HepG2 (cell line): ENCODE results near the gene LDLRAD4. TPM values are rescaled to one million over a fixed set of nuclear protein-coding genes. Genes with fewer than 3 reads are reported as not detected.

Source experiments
- ATAC-seq: fragments of 200-7000 bp; cut with Tn5 transposase; 3 replicates; pipeline ENCODE4 v1.9.1; 2020; ENCODE audit warnings: mild to moderate bottlenecking, moderate library complexity
- BruUV-seq: library from RNA; stranded (reverse); fragments of 400-500 nt; replicated peaks from 2 replicates; lab custom pipeline; 2021; lab: Mats Ljungman, UMichigan
- CTCF ChIA-PET: fragments of 300-600 bp; formaldehyde crosslinking; extraction: SDS; loops from one replicate; lab custom pipeline; 2021; ENCODE audit warnings: low total read pairs, inconsistent platforms, low intra/inter-chr PET ratio; lab: Yijun Ruan, JAX
- POLR2A ChIA-PET: fragments of 350-600 bp; sonication (Branson Sonifier 250); formaldehyde crosslinking; loops from one replicate; lab custom pipeline; 2020; ENCODE audit warnings: antibody characterized with exemption, inconsistent platforms; lab: Yijun Ruan, JAX
- DNase-seq: peaks from one replicate; pipeline ENCODE4 v3.0.0-alpha.2; 2015; ENCODE audit warnings: low spot score
- FAIRE-seq: peaks from 3 replicates; lab custom pipeline; 2011; peaks lifted over from hg19 to GRCh38; lab: Jason Lieb, UNC
- H2AFZ ChIP-seq: one replicate; pipeline ENCODE4 v1.6.1; 2011; ENCODE audit warnings: low read length, inconsistent platforms
- H3K27ac ChIP-seq: fragments of 300-600 bp; 3 replicates; pipeline ENCODE4 v1.8.0; 2011; ENCODE audit warnings: mixed run types, mild to moderate bottlenecking, mixed read lengths, low read length, inconsistent platforms; ENCODE audit not compliant: insufficient read depth; ENCODE audit errors: extremely low read length
- H3K27me3 ChIP-seq, 2 experiments: fragments of 200-600 bp in 1 of 2; 2 replicates in 1 of 2; 3 replicates in 1 of 2; pipeline versions ENCODE4 v1.6.0 to v1.8.0; 2011; ENCODE audit warnings: low read length in 2 of 2, mild to moderate bottlenecking in 2 of 2, moderate library complexity in 2 of 2, inconsistent platforms in 1 of 2; ENCODE audit not compliant: insufficient read depth in 2 of 2, control insufficient read depth in 1 of 2
- H3K36me3 ChIP-seq, 2 experiments: fragments of 200-600 bp in 1 of 2; replicated peaks in 1 of 2; 2 replicates in 1 of 2; 3 replicates in 1 of 2; pipeline versions ENCODE4 v1.5.1 to v1.8.0; 2011; ENCODE audit warnings: low read length in 2 of 2, inconsistent platforms in 1 of 2; ENCODE audit not compliant: insufficient read depth in 2 of 2, control insufficient read depth in 1 of 2
- H3K4me1 ChIP-seq: 2 replicates; pipeline ENCODE4 v1.5.1; 2012; ENCODE audit warnings: low read length, inconsistent platforms; ENCODE audit not compliant: insufficient read depth
- H3K4me2 ChIP-seq: 2 replicates; pipeline ENCODE4 v1.6.0; 2011; ENCODE audit warnings: low read depth, low read length, inconsistent platforms
- H3K4me3 ChIP-seq, 3 experiments: fragments of 200-600 bp in 1 of 3; sonication (generic), shearing (Covaris generic) in 1 of 3; replicated peaks in 1 of 3; 2 replicates each; pipeline ENCODE4 v1.5.1; 2011 to 2016; ENCODE audit warnings: low read length in 3 of 3, inconsistent platforms in 2 of 3, low read depth in 2 of 3, mild to moderate bottlenecking in 2 of 3, control low read depth in 1 of 3, mixed read lengths in 1 of 3; ENCODE audit not compliant: insufficient read depth in 1 of 3
- H3K79me2 ChIP-seq: one replicate; pipeline ENCODE4 v1.6.1; 2011; ENCODE audit warnings: low read length, inconsistent platforms; ENCODE audit not compliant: insufficient read depth
- H3K9ac ChIP-seq: 2 replicates; pipeline ENCODE4 v1.6.0; 2011; ENCODE audit warnings: mild to moderate bottlenecking, low read depth, low read length, inconsistent platforms; ENCODE audit not compliant: insufficient read depth
- H3K9me3 ChIP-seq: 2 replicates; pipeline ENCODE4 v1.5.1; 2012; ENCODE audit warnings: mild to moderate bottlenecking, low read length
- H4K20me1 ChIP-seq: 2 replicates; pipeline ENCODE4 v1.6.0; 2011; ENCODE audit warnings: inconsistent platforms, mild to moderate bottlenecking, low read length, moderate library complexity; ENCODE audit not compliant: insufficient read depth
- ATRX ChIP-seq: sonication (generic); formaldehyde crosslinking; IDR thresholded peaks from 2 replicates; pipeline ENCODE4 v1.4.0; 2020; ENCODE audit warnings: missing genetic modification reagents, borderline replicate concordance
- NAIF1 ChIP-seq: sonication (generic); formaldehyde crosslinking; IDR thresholded peaks from 2 replicates; pipeline ENCODE4 v1.5.0; 2020; ENCODE audit warnings: mild to moderate bottlenecking, missing genetic modification reagents, borderline replicate concordance
- NONO ChIP-seq, 2 experiments: fragments of 450-650 bp in 1 of 2; sonication (generic) in 1 of 2; formaldehyde crosslinking in 1 of 2; IDR thresholded peaks in 1 of 2; conservative IDR thresholded peaks in 1 of 2; 2 replicates each; pipeline versions ENCODE4 v1.6.1 to v1.8.0; 2017 to 2022; ENCODE audit warnings: mild to moderate bottlenecking in 1 of 2, missing genetic modification reagents in 1 of 2, moderate library complexity in 1 of 2
- ZNF205 ChIP-seq: IDR thresholded peaks from 2 replicates; pipeline ENCODE4 v1.6.1; 2018; ENCODE audit warnings: missing biosample characterization, missing genetic modification reagents
- ZNF264 ChIP-seq: sonication (generic); formaldehyde crosslinking; IDR thresholded peaks from 2 replicates; pipeline ENCODE4 v1.4.0; 2020; ENCODE audit warnings: missing genetic modification reagents
- ZNF335 ChIP-seq: sonication (generic); formaldehyde crosslinking; IDR thresholded peaks from 2 replicates; pipeline ENCODE4 v1.4.0; 2020; ENCODE audit warnings: missing genetic modification reagents
- ZNF546 ChIP-seq: sonication (generic); formaldehyde crosslinking; conservative IDR thresholded peaks from 2 replicates; pipeline ENCODE4 v1.8.1; 2023; ENCODE audit warnings: mild to moderate bottlenecking, missing genetic modification reagents
- ZSCAN21 ChIP-seq: sonication (generic); formaldehyde crosslinking; IDR thresholded peaks from 2 replicates; pipeline ENCODE4 v1.8.0; 2022; ENCODE audit warnings: mild to moderate bottlenecking, missing genetic modification reagents, moderate library complexity, borderline replicate concordance
- WGBS: methylation state at CpG from one replicate; pipeline ENCODE4 v1.1.6; 2017; ENCODE audit warnings: low lambda C conversion rate; 5-methylcytosine and 5-hydroxymethylcytosine counted together
- in situ Hi-C: cut with HindIII; loops from 2 replicates; pipeline ENCODE4 v1.10.0; 2017; ENCODE audit warnings: low pct_unique_long_range_greater_than_20kb; ENCODE audit not compliant: extremely low pct_ligation_motif_present
- intact Hi-C: fragments of 100-400 bp; cut with micrococcal nuclease; formaldehyde crosslinking; loops from one replicate; pipeline ENCODE4 v1.10.0; 2022; ENCODE audit not compliant: unreplicated experiment
- polyA plus RNA-seq, 8 experiments: library from polyadenylated mRNA; depleted of rRNA in 3 of 8; stranded (reverse) in 7 of 8; unstranded in 1 of 8; fragments of >200 nt; fragmentation: Illumina TruSeq in 4 of 8; extraction: Trizol in 4 of 8; gene quantifications; 2 replicates each; pipeline versions ENCODE4 v1.2.1 to v1.2.3, GENCODE V29; 2011 to 2016; ENCODE audit warnings: low read depth in 4 of 8, missing spikeins in 1 of 8, mixed read lengths in 1 of 8; ENCODE audit not compliant: insufficient read depth in 1 of 8
- total RNA-seq, 5 experiments: library from RNA; depleted of rRNA; stranded (reverse); fragments of >200 nt; fragmentation: Illumina TruSeq; extraction: Trizol; gene quantifications; 2 replicates each; pipeline ENCODE4 v1.2.3, GENCODE V29; 2016; ENCODE audit warnings: low read depth in 1 of 5
- TF ChIP-seq, protein P1 (sequence below): sonication (generic); formaldehyde crosslinking; IDR thresholded peaks from 2 replicates; pipeline ENCODE4 v1.5.1; 2020; ENCODE audit warnings: mild to moderate bottlenecking, missing genetic modification reagents, borderline replicate concordance
- TF ChIP-seq, protein P2 (sequence below): IDR thresholded peaks from 2 replicates; pipeline ENCODE4 v1.4.0; 2020; ENCODE audit warnings: mild to moderate bottlenecking, missing genetic modification reagents
- TF ChIP-seq, protein P3 (sequence below): IDR thresholded peaks from 2 replicates; pipeline ENCODE4 v1.6.1; 2016
- TF ChIP-seq, protein P4 (sequence below): sonication (generic); formaldehyde crosslinking; IDR thresholded peaks from 2 replicates; pipeline ENCODE4 v1.4.0; 2020; ENCODE audit warnings: mild to moderate bottlenecking, missing genetic modification reagents
- TF ChIP-seq, protein P5 (sequence below): sonication (generic); formaldehyde crosslinking; IDR thresholded peaks from 2 replicates; pipeline ENCODE4 v1.8.1; 2023; ENCODE audit warnings: missing genetic modification reagents, mild to moderate bottlenecking, borderline replicate concordance

Gene LDLRAD4
- total and polyA plus RNA-seq, 2 of the 13 experiments (the other 11 are each of a cell fraction or from before 2014, with no cell fraction given): 13.6 to 20.9 TPM

DNA sequence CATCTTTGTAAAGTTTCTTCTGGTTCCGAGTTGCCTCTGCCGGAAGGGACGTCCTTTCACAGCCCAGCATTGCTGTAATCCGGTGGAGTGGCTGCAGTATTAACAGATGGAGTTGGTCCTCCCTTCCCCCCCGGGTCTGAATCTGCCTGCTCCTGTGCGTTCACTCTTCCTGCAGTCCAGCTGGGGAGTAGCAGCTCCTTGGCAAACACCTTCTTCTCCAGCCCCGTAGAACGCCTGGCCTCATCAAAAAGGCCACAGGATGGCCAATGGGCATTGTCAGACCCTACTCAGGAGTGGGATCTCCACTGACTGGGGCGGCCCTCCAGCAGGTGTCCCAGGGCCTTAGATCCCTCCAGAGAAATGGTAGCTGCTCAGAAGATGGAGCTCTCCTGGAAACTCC is 273.8 kb downstream of the LDLRAD4 start:
- H4K20me1 ChIP-seq: no peaks in the 10 kb centered on the region
- in situ Hi-C loops (no loop called here), intact Hi-C loops (no loop called here)
- no peak overlapping the region for H2AFZ ChIP-seq
- no peaks in the 10 kb centered on the region for H3K79me2 ChIP-seq
- FAIRE-seq (no peak), DNase-seq (no peak), ATAC-seq (no peak)
- H3K9ac ChIP-seq: no peak overlapping the region
- no peak overlapping the region for H3K4me3 ChIP-seq
- H3K4me2 ChIP-seq: no peak overlapping the region
- no peak overlapping the region for H3K27ac ChIP-seq
- no peaks in the 10 kb centered on the region for H3K27me3 ChIP-seq
- POLR2A ChIA-PET: no interaction called here
- H3K4me1 ChIP-seq: peaks cover 6% of the 10 kb centered on the region; the same call in 1 of the 2 replicates
- peaks cover 0 to 9% of the 10 kb centered on the region in 2 experiments; a peak in 1 of 5 replicates for H3K36me3 ChIP-seq
- 97% methylated on average over 9 of the region's 9 CpGs for WGBS
- BruUV-seq: no TSS peak
- H3K9me3 ChIP-seq: no peaks in the 10 kb centered on the region
- CTCF ChIA-PET: no interaction called here
- no peak for TF ChIP-seq ZNF546
- TF ChIP-seq ZSCAN21 (CRISPR knock-in tag): no peak
- TF ChIP-seq, protein P1, sequence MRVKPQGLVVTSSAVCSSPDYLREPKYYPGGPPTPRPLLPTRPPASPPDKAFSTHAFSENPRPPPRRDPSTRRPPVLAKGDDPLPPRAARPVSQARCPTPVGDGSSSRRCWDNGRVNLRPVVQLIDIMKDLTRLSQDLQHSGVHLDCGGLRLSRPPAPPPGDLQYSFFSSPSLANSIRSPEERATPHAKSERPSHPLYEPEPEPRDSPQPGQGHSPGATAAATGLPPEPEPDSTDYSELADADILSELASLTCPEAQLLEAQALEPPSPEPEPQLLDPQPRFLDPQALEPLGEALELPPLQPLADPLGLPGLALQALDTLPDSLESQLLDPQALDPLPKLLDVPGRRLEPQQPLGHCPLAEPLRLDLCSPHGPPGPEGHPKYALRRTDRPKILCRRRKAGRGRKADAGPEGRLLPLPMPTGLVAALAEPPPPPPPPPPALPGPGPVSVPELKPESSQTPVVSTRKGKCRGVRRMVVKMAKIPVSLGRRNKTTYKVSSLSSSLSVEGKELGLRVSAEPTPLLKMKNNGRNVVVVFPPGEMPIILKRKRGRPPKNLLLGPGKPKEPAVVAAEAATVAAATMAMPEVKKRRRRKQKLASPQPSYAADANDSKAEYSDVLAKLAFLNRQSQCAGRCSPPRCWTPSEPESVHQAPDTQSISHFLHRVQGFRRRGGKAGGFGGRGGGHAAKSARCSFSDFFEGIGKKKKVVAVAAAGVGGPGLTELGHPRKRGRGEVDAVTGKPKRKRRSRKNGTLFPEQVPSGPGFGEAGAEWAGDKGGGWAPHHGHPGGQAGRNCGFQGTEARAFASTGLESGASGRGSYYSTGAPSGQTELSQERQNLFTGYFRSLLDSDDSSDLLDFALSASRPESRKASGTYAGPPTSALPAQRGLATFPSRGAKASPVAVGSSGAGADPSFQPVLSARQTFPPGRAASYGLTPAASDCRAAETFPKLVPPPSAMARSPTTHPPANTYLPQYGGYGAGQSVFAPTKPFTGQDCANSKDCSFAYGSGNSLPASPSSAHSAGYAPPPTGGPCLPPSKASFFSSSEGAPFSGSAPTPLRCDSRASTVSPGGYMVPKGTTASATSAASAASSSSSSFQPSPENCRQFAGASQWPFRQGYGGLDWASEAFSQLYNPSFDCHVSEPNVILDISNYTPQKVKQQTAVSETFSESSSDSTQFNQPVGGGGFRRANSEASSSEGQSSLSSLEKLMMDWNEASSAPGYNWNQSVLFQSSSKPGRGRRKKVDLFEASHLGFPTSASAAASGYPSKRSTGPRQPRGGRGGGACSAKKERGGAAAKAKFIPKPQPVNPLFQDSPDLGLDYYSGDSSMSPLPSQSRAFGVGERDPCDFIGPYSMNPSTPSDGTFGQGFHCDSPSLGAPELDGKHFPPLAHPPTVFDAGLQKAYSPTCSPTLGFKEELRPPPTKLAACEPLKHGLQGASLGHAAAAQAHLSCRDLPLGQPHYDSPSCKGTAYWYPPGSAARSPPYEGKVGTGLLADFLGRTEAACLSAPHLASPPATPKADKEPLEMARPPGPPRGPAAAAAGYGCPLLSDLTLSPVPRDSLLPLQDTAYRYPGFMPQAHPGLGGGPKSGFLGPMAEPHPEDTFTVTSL (CRISPR knock-in tag): no peak
- TF ChIP-seq ZNF264 (CRISPR knock-in tag): no peak
- TF ChIP-seq, protein P2, sequence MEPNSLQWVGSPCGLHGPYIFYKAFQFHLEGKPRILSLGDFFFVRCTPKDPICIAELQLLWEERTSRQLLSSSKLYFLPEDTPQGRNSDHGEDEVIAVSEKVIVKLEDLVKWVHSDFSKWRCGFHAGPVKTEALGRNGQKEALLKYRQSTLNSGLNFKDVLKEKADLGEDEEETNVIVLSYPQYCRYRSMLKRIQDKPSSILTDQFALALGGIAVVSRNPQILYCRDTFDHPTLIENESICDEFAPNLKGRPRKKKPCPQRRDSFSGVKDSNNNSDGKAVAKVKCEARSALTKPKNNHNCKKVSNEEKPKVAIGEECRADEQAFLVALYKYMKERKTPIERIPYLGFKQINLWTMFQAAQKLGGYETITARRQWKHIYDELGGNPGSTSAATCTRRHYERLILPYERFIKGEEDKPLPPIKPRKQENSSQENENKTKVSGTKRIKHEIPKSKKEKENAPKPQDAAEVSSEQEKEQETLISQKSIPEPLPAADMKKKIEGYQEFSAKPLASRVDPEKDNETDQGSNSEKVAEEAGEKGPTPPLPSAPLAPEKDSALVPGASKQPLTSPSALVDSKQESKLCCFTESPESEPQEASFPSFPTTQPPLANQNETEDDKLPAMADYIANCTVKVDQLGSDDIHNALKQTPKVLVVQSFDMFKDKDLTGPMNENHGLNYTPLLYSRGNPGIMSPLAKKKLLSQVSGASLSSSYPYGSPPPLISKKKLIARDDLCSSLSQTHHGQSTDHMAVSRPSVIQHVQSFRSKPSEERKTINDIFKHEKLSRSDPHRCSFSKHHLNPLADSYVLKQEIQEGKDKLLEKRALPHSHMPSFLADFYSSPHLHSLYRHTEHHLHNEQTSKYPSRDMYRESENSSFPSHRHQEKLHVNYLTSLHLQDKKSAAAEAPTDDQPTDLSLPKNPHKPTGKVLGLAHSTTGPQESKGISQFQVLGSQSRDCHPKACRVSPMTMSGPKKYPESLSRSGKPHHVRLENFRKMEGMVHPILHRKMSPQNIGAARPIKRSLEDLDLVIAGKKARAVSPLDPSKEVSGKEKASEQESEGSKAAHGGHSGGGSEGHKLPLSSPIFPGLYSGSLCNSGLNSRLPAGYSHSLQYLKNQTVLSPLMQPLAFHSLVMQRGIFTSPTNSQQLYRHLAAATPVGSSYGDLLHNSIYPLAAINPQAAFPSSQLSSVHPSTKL (CRISPR knock-in tag): no peak
- TF ChIP-seq, protein P3, sequence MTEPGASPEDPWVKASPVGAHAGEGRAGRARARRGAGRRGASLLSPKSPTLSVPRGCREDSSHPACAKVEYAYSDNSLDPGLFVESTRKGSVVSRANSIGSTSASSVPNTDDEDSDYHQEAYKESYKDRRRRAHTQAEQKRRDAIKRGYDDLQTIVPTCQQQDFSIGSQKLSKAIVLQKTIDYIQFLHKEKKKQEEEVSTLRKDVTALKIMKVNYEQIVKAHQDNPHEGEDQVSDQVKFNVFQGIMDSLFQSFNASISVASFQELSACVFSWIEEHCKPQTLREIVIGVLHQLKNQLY: no peak
- no peak for TF ChIP-seq ZNF205 (CRISPR knock-in tag)
- TF ChIP-seq NONO (IDR thresholded peaks at IDR 0.05): no peak
- no peak for TF ChIP-seq NONO (CRISPR knock-in tag; conservative IDR thresholded peaks at IDR 0.05)
- TF ChIP-seq, protein P4, sequence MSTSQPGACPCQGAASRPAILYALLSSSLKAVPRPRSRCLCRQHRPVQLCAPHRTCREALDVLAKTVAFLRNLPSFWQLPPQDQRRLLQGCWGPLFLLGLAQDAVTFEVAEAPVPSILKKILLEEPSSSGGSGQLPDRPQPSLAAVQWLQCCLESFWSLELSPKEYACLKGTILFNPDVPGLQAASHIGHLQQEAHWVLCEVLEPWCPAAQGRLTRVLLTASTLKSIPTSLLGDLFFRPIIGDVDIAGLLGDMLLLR (CRISPR knock-in tag): no peak
- no peak for TF ChIP-seq ATRX
- no peak for TF ChIP-seq NAIF1 (CRISPR knock-in tag)
- TF ChIP-seq, protein P5, sequence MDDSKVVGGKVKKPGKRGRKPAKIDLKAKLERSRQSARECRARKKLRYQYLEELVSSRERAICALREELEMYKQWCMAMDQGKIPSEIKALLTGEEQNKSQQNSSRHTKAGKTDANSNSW: no peak
- no peak for TF ChIP-seq ZNF335
